C4-2B (cell line): Measurements from ENCODE around the gene RPEL1.

ENCODE experiments used
- H3K27ac ChIP-seq: fragments of 450-650 bp; 2 replicates; pipeline ENCODE4 v1.5.1; 2017
- ZFX ChIP-seq: fragments of 450-650 bp; IDR thresholded peaks from 2 replicates; pipeline ENCODE4 v1.6.1; 2017
- TF ChIP-seq, protein P1 (sequence below): fragments of 450-650 bp; conservative IDR thresholded peaks from 2 replicates; pipeline ENCODE4 v1.5.1; 2017; ENCODE audit warnings: mild to moderate bottlenecking

RPEL1 gene

DNA sequence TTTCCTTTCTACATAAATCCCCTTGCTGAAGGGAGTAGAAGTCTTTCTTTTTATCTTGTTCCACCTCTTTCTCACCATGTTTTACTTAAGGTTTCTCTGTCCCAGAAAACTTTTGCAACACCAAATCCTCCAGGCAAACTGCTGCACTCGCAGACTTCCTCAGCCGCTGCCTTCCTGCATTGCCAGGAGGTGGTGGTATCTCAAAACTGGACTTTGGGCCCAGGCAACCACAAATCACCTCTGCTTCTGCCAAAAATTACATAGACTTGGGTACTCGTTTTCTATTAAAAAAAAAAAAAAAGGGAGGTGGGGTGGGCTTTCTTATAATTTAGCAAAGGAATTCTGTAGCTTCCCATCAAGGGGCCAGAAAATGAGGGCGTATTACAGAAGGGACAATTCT lies 45.9 kb downstream of the RPEL1 start:
- no peak overlapping the region for H3K27ac ChIP-seq

DNA sequence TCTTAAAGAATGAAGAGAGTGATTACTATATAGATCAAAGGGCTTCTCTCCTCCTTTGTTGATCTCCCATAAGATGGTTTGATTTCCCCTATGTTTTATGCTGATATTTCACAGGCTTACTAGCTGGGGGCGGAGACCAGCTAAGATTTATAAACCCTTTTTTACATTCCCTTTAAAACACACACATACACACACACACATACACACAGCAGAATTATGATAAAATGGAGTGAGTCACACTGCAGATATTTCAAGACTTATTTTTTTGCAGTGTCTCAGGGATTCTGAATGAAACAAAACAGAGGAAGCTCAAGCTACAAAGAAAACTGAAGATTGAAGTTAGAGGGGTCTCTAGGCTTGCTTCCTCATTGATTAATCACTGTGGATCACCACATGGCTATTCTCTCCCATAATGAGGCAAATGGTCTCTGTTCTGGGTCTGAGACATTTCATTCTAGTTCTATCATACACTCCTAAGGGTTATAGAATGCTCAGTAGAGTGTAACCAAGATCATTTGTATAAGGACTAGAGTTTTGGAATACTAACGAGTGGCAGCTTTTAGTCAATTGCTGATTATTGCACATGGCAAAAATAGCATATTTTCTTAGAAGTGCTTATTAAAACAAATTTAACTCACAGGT lies 49.8 kb downstream of the RPEL1 start:
- TF ChIP-seq, protein P1, sequence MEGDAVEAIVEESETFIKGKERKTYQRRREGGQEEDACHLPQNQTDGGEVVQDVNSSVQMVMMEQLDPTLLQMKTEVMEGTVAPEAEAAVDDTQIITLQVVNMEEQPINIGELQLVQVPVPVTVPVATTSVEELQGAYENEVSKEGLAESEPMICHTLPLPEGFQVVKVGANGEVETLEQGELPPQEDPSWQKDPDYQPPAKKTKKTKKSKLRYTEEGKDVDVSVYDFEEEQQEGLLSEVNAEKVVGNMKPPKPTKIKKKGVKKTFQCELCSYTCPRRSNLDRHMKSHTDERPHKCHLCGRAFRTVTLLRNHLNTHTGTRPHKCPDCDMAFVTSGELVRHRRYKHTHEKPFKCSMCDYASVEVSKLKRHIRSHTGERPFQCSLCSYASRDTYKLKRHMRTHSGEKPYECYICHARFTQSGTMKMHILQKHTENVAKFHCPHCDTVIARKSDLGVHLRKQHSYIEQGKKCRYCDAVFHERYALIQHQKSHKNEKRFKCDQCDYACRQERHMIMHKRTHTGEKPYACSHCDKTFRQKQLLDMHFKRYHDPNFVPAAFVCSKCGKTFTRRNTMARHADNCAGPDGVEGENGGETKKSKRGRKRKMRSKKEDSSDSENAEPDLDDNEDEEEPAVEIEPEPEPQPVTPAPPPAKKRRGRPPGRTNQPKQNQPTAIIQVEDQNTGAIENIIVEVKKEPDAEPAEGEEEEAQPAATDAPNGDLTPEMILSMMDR = no peak
- TF ChIP-seq ZFX = no peak
- H3K27ac ChIP-seq = no peak overlapping the region

More for the DNA sequence above, 45.9 kb downstream of the RPEL1 start:
- TF ChIP-seq, protein P1 = no peak
- no peak for TF ChIP-seq ZFX
